ENCODE data around the gene ARL15. TPM values are rescaled to one million over a fixed set of nuclear protein-coding genes. Genes with fewer than 3 reads are reported as not detected.

ARL15 gene
- total and polyA plus RNA-seq, 7 donors = 11.7 to 30.7 (median 16.6) TPM

DNA sequence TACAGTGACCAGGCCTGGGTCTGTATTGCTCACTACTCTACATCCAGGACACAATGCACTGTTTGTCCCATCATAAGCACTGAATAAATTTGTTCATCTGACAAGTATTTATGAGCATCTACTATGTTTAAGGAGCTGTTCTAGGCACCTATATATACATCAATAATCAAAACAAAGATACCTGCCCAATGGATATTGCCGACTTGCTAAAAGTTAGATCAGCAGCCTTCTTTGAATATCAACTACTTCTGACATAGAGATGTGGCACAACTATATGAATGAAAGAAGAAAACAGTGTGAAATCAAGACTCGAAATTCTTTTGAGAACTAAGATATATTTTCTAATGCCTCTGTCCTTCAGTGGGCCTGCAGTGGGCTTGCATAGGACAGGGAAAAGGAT is 215.7 kb downstream of the ARL15 start:
- Histone ChIP-seq H3K4me1 (peaks cover 0 to 38% (median 28%) of the 10 kb centered on the region in 4 donors), H3K36me3 (no peaks in the 10 kb centered on the region), H3K27me3 (no peaks in the 10 kb centered on the region), H3K27ac (no peak overlapping the region), H3K9me3 (no peaks in the 10 kb centered on the region), H3K4me3 (no peak overlapping the region)
- no peak for DNase-seq
- 96 to 98% methylated on average over 2 of the region's 2 CpGs for WGBS, 2 donors
- TF ChIP-seq POLR2AphosphoS5 (IDR thresholded peaks at IDR 0.05) (no peak), EP300 (IDR thresholded peaks at IDR 0.05) (no peak), POLR2A (IDR thresholded peaks at IDR 0.05) (no peak)
- TF ChIP-seq, protein P1, sequence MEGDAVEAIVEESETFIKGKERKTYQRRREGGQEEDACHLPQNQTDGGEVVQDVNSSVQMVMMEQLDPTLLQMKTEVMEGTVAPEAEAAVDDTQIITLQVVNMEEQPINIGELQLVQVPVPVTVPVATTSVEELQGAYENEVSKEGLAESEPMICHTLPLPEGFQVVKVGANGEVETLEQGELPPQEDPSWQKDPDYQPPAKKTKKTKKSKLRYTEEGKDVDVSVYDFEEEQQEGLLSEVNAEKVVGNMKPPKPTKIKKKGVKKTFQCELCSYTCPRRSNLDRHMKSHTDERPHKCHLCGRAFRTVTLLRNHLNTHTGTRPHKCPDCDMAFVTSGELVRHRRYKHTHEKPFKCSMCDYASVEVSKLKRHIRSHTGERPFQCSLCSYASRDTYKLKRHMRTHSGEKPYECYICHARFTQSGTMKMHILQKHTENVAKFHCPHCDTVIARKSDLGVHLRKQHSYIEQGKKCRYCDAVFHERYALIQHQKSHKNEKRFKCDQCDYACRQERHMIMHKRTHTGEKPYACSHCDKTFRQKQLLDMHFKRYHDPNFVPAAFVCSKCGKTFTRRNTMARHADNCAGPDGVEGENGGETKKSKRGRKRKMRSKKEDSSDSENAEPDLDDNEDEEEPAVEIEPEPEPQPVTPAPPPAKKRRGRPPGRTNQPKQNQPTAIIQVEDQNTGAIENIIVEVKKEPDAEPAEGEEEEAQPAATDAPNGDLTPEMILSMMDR (IDR thresholded peaks at IDR 0.05) = no peak
- intact Hi-C loops (cut with DNase I) = no loop called here

DNA sequence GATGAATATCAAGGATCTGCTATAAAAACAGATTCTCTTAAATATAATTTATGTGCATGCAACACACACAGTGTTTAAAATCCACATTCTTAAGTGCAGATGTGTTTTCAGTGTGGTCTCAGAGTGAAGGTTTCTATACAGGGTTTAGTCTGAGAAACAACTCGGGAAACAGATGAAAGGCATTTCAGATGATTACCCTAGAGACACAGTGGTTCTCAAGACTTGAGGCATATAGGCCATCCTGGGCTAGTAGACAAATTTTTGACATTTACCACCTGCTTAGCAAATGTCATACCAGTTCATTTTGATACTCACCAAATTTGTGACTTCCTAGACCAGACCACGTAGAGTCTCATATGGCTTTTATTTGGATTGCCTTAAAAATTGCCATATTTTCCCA is 216.5 kb downstream of the ARL15 start:
- TF ChIP-seq, protein P1 (IDR thresholded peaks at IDR 0.05) = no peak
- TF ChIP-seq POLR2AphosphoS5 (IDR thresholded peaks at IDR 0.05) (no peak), POLR2A (IDR thresholded peaks at IDR 0.05) (no peak), EP300 (IDR thresholded peaks at IDR 0.05) (no peak)
- intact Hi-C loops (cut with DNase I) = no loop called here
- no peaks in the 10 kb centered on the region for H3K36me3 ChIP-seq
- peaks cover 0 to 38% (median 28%) of the 10 kb centered on the region in 4 donors for H3K4me1 ChIP-seq
- no peak for DNase-seq
- no peaks in the 10 kb centered on the region for H3K27me3 ChIP-seq
- WGBS, 2 donors = 81 to 97% methylated on average over 2 of the region's 2 CpGs
- H3K9me3 ChIP-seq = no peaks in the 10 kb centered on the region
- no peak overlapping the region for H3K4me3 ChIP-seq
- H3K27ac ChIP-seq = no peak overlapping the region

DNA sequence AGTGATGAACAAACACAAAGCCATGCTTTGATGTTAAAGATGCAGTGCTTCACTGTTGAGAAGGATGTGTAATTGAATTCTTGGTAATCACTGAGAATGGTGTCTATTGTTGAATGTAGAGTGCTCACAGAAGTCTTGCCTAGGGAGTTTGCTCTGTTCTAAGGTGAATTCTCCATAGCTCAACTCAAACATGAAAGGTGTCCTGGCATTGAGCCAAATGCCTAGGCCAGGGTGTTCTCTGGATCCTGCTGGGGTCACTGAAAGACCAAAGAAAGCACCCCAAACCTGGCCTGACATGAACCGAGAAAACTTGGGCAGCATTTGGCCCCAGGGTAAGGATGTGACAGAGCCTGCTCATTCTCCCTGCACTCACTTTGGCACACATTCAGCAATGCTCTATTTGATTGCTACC is 217.3 kb downstream of the ARL15 start:
- 91 to 92% methylated on average over 1 of the region's 1 CpG for WGBS, 2 donors
- no peak for DNase-seq
- H3K36me3 ChIP-seq = no peaks in the 10 kb centered on the region
- H3K9me3 ChIP-seq = no peaks in the 10 kb centered on the region
- TF ChIP-seq POLR2AphosphoS5 (IDR thresholded peaks at IDR 0.05) (peak in 2 of 4 donors; percentile 59 to 68), POLR2A (IDR thresholded peaks at IDR 0.05) (no peak), EP300 (IDR thresholded peaks at IDR 0.05) (peak in 1 of 4 donors; percentile 33)
- TF ChIP-seq, protein P1 (IDR thresholded peaks at IDR 0.05) = no peak
- peaks cover 0 to 38% (median 28%) of the 10 kb centered on the region in 4 donors for H3K4me1 ChIP-seq
- H3K4me3 ChIP-seq = no peak overlapping the region
- H3K27ac ChIP-seq = peak overlapping the region in 1 of 4 donors; percentile 63
- H3K27me3 ChIP-seq = no peaks in the 10 kb centered on the region
- intact Hi-C loops (cut with DNase I) = no loop called here

DNA sequence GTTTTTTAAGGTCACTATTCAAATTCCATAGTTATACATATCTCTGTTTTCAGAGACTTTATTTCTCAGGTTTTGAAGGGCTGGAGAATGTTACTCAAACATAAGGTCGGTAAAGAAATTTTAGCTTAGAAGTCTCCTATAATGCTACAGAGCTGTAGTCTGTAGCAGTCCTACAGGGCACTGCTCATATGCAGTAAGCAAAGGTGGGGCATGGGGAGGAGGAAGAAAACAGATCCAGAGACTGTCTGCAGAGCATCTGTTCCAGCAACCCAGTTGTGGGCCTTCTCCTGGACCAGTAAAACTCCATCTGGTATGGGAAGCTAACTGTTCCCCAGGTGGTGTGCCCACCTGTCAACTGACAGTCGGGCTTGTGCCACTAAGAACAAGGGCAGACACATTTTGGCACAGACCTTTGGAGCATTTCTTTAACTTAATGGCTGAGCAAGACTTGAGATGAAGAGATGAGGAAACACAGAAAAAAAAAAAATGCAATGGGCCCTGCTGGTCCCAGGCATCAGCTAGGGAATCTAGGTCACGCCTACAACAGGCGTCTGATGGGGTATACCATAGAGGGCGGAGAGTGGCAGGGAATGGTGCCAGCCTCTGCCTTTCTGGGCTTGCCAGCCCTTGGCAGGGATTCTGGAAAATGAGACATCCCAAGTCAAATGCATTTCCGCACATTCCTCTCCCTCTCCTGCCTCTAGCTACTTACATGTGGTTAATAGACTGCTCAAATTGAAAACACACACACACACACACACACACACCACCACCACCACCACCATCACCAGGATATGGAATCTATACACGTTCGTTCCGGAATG is 218.9 kb downstream of the ARL15 start:
- Histone ChIP-seq H3K9me3 (no peaks in the 10 kb centered on the region), H3K4me1 (peaks cover 0 to 53% (median 33%) of the 10 kb centered on the region in 4 donors), H3K27me3 (no peaks in the 10 kb centered on the region), H3K4me3 (no peak overlapping the region), H3K27ac (peak overlapping the region in 2 of 4 donors; percentile 50 to 63), H3K36me3 (no peaks in the 10 kb centered on the region)
- DNase-seq = peak; percentile 70
- TF ChIP-seq EP300 (IDR thresholded peaks at IDR 0.05) (no peak), POLR2A (IDR thresholded peaks at IDR 0.05) (no peak), POLR2AphosphoS5 (IDR thresholded peaks at IDR 0.05) (no peak)
- TF ChIP-seq, protein P1 (IDR thresholded peaks at IDR 0.05) = no peak
- intact Hi-C loops (cut with DNase I) = no loop called here
- WGBS, 2 donors = 95% methylated on average over 9 of the region's 9 CpGs

All from sigmoid colon (tissue), 7 donors.